K562 (cell line): Measurements from ENCODE around the gene HSPB7. TPM values are rescaled to one million over a fixed set of nuclear protein-coding genes. Genes with fewer than 3 reads are reported as not detected.
"Not testable (repeated sequence)": the region's sequence is repeated elsewhere in the genome, so short reads cannot be mapped to it uniquely, and the experiment has no call there.

Source experiments
- ATAC-seq: fragments of 200-7000 bp; cut with Tn5 transposase; 3 replicates; pipeline ENCODE4 v1.9.1; 2020; ENCODE audit warnings: moderate library complexity
- BruUV-seq: library from RNA; stranded (reverse); fragments of 400-500 nt; replicated peaks from 2 replicates; lab custom pipeline; 2021; lab: Mats Ljungman, UMichigan
- CTCF ChIA-PET: fragments of 300-600 bp; formaldehyde crosslinking; extraction: SDS; loops from one replicate; lab custom pipeline; 2021; ENCODE audit warnings: low intra/inter-chr PET ratio; lab: Yijun Ruan, JAX
- POLR2A ChIA-PET: fragments of 300-600, 350-650 bp; sonication (Branson Sonifier 250); formaldehyde crosslinking; extraction: SDS; loops from one replicate; lab custom pipeline; 2021; ENCODE audit warnings: antibody characterized with exemption, inconsistent platforms; lab: Yijun Ruan, JAX
- DNase-seq, 4 experiments: peaks; one replicate each; pipeline versions ENCODE4 v3.0.0 to v3.0.0-alpha.2; 2011 to 2018; ENCODE audit warnings: low spot score in 3 of 4, mixed read lengths in 3 of 4; ENCODE audit errors: extremely low read depth in 1 of 4
- FAIRE-seq: peaks from 2 replicates; lab custom pipeline; 2011; peaks lifted over from hg19 to GRCh38; lab: Jason Lieb, UNC
- H2AFZ ChIP-seq: 2 replicates; pipeline ENCODE4 v1.6.0; 2011; ENCODE audit warnings: low read depth, low read length, control low read depth, inconsistent platforms
- H3K27ac ChIP-seq: fragments of 200-600 bp; 3 replicates; pipeline ENCODE4 v1.8.0; 2011; ENCODE audit warnings: low read depth, mild to moderate bottlenecking, control low read depth, inconsistent platforms, low read length, moderate library complexity, mixed read lengths; ENCODE audit errors: extremely low read depth
- H3K27me3 ChIP-seq, 2 experiments: fragments of 300-600 bp in 1 of 2; 2 replicates in 1 of 2; 3 replicates in 1 of 2; pipeline versions ENCODE4 v1.6.0 to v1.8.0; 2011; ENCODE audit warnings: inconsistent platforms in 2 of 2, low read length in 2 of 2, mild to moderate bottlenecking in 1 of 2, mixed read lengths in 1 of 2, moderate library complexity in 1 of 2; ENCODE audit not compliant: control insufficient read depth in 2 of 2, insufficient read depth in 2 of 2
- H3K36me3 ChIP-seq: fragments of 300-600 bp; 3 replicates; pipeline ENCODE4 v1.8.0; 2011; ENCODE audit warnings: mild to moderate bottlenecking, low read length, inconsistent platforms; ENCODE audit not compliant: control insufficient read depth, insufficient read depth
- H3K4me1 ChIP-seq, 2 experiments: fragments of 200-600 bp in 1 of 2; replicated peaks in 1 of 2; 2 replicates in 1 of 2; 3 replicates in 1 of 2; pipeline versions ENCODE4 v1.5.1 to v1.8.0; 2011; ENCODE audit warnings: inconsistent platforms in 2 of 2, low read length in 2 of 2, mild to moderate bottlenecking in 1 of 2, mixed read lengths in 1 of 2, moderate library complexity in 1 of 2; ENCODE audit not compliant: control insufficient read depth in 2 of 2, insufficient read depth in 2 of 2
- H3K4me2 ChIP-seq: 2 replicates; pipeline ENCODE4 v1.6.1; 2011; ENCODE audit warnings: low read length, control low read depth, inconsistent platforms, mixed read lengths; ENCODE audit not compliant: insufficient read depth
- H3K4me3 ChIP-seq: fragments of 200-600 bp; sonication (generic), shearing (Covaris generic); 2 replicates; pipeline ENCODE4 v1.5.1; 2016; ENCODE audit warnings: control low read depth, inconsistent platforms
- H3K79me2 ChIP-seq: fragments of 200-600 bp; 3 replicates; pipeline ENCODE4 v1.8.0; 2011; ENCODE audit warnings: low read length, inconsistent platforms; ENCODE audit not compliant: control insufficient read depth, insufficient read depth
- H3K9ac ChIP-seq, 2 experiments: 2 replicates each; pipeline versions ENCODE4 v1.6.0 to v1.6.1; 2011; ENCODE audit warnings: low read depth in 2 of 2, low read length in 2 of 2, control low read depth in 1 of 2, inconsistent platforms in 1 of 2, mild to moderate bottlenecking in 1 of 2, mixed read lengths in 1 of 2; ENCODE audit not compliant: insufficient read depth in 1 of 2
- H3K9me1 ChIP-seq: one replicate; pipeline ENCODE4 v1.6.0; 2011; ENCODE audit warnings: inconsistent platforms, mild to moderate bottlenecking, low read length, moderate library complexity; ENCODE audit not compliant: control insufficient read depth, insufficient read depth
- H3K9me3 ChIP-seq: replicated peaks from 2 replicates; pipeline ENCODE4 v1.5.1; 2011; ENCODE audit warnings: low read depth, low read length, inconsistent platforms; ENCODE audit not compliant: control insufficient read depth, insufficient read depth
- H4K20me1 ChIP-seq: replicated peaks from 2 replicates; pipeline ENCODE4 v1.6.1; 2011; ENCODE audit warnings: low read length, inconsistent platforms, mixed read lengths; ENCODE audit not compliant: control insufficient read depth, insufficient read depth
- CBX5 ChIP-seq: IDR thresholded peaks from 2 replicates; pipeline ENCODE4 v1.6.1; 2014; ENCODE audit warnings: low read depth, borderline replicate concordance
- CHD1 ChIP-seq: fragments of 200-600 bp; sonication (generic); IDR thresholded peaks from one replicate; pipeline ENCODE4 v1.6.1; 2012; ENCODE audit warnings: mild to moderate bottlenecking, moderate library complexity, low read length, inconsistent platforms
- HMG20B ChIP-seq: fragments of 250-450 bp; sonication (Bioruptor Pico); IDR thresholded peaks from 2 replicates; pipeline ENCODE4 v1.5.0; 2021; ENCODE audit warnings: mild to moderate bottlenecking
- NFIX ChIP-seq: fragments of 250-450 bp; sonication (Bioruptor Pico); IDR thresholded peaks from 2 replicates; pipeline ENCODE4 v1.4.0; 2020; ENCODE audit warnings: low read depth, mild to moderate bottlenecking, moderate library complexity
- POLR2AphosphoS5 ChIP-seq: IDR thresholded peaks from 2 replicates; pipeline ENCODE4 v1.6.1; 2011; ENCODE audit warnings: mild to moderate bottlenecking, low read depth, low read length, moderate library complexity; ENCODE audit not compliant: control insufficient read depth, insufficient read depth
- STAT5A ChIP-seq: IDR thresholded peaks from 2 replicates; pipeline ENCODE4 v1.6.1; 2012; ENCODE audit warnings: low read length, inconsistent platforms, borderline replicate concordance
- ZNF3 ChIP-seq: fragments of 250-450 bp; sonication (Bioruptor Pico); IDR thresholded peaks from 2 replicates; pipeline ENCODE4 v1.5.0; 2021; ENCODE audit warnings: mild to moderate bottlenecking, moderate library complexity
- ZNF589 ChIP-seq: fragments of 200-800 bp; sonication (Bioruptor generic); IDR thresholded peaks from 2 replicates; pipeline ENCODE4 v1.6.1; 2016; ENCODE audit warnings: low read depth, missing genetic modification characterization, missing compliant biosample characterization
- WGBS: fragments of 100-300 bp; shearing (Covaris generic); methylation state at CpG from one replicate; pipeline ENCODE4 v1.1.6; 2016; ENCODE audit warnings: low coverage, mixed read lengths; ENCODE audit not compliant: insufficient coverage; ENCODE audit errors: missing lambda C conversion rate; 5-methylcytosine and 5-hydroxymethylcytosine counted together
- in situ Hi-C: fragments of 300-500 bp; cut with MboI; formaldehyde crosslinking; loops from 4 replicates; pipeline ENCODE4 v1.15.0; 2018; ENCODE audit warnings: inconsistent platforms, mixed read lengths
- intact Hi-C: fragments of 100-400 bp; cut with micrococcal nuclease; formaldehyde crosslinking; loops from 2 replicates; pipeline ENCODE4 v1.14.2; 2022
- polyA plus RNA-seq, 8 experiments: library from polyadenylated mRNA; depleted of rRNA in 4 of 8; stranded (reverse) in 5 of 8; unstranded in 3 of 8; fragments of >200 nt; fragmentation: Nextera tagmentation in 2 of 8; fragmentation: Illumina TruSeq in 1 of 8; extraction: Ambion mirVana in 2 of 8; extraction: Trizol in 1 of 8; gene quantifications; 2 replicates each; pipeline versions ENCODE4 v1.2.1 to v1.2.3, GENCODE V29; 2011 to 2014; ENCODE audit warnings: inconsistent platforms in 1 of 8, missing spikeins in 1 of 8
- total RNA-seq, 7 experiments: library from RNA; depleted of rRNA in 6 of 7; stranded (reverse); fragments of >200 nt in 6 of 7; fragmentation: Illumina TruSeq in 2 of 7; extraction: Trizol in 2 of 7; gene quantifications; 2 replicates each; pipeline versions ENCODE4 v1.2.1 to v1.2.3, GENCODE V29; 2011 to 2021; ENCODE audit warnings: low replicate concordance in 1 of 7

HSPB7 gene
- total and polyA plus RNA-seq, 9 of the 15 experiments (the other 6 are each of a cell fraction or from before 2014, with no cell fraction given): 0.05 to 0.19 (median 0.07) TPM; not detected in 6

DNA sequence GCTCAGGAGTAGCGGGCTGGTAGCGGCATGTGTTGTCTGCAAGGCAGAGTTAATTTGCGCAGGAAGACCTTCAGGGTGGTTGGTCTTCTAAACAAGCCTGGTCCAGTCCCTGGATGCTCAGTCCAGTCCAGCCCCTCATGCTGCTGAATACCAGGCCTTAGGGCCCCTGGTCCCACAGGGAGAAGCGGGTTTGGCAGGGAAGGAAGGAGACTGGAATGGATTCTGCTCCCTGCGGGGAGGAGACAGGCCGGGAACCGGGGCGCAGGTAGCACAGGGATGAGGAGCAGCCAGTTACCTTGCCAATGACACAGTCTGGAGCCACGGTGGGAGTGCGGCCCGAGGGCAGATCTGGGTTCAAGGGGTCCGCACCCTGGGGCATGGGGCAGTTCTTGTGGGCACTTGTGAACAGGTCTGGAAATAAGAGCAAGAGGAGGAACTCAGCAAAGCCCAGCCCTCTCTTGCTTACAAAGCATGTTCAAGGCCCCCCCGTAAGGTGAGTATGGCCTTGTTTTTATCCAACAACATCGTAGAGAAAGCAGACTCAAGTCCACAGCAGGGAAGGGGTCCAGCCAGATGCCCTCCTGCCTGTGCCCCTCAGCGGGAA, 45.5 kb upstream of the HSPB7 start:
- no TSS peak for BruUV-seq

GRCh38 chr1:16062687-16063075, 44.8 kb upstream of the HSPB7 start:
- POLR2A ChIA-PET, H3K9me1 ChIP-seq, H3K27ac ChIP-seq, intact Hi-C loops, H4K20me1 ChIP-seq, H2AFZ ChIP-seq, H3K79me2 ChIP-seq, ATAC-seq, DNase-seq, H3K36me3 ChIP-seq, H3K4me2 ChIP-seq, BruUV-seq, H3K9me3 ChIP-seq, CTCF ChIA-PET, H3K4me3 ChIP-seq: not testable (repeated sequence)
- Histone ChIP-seq H3K9ac (peak overlapping the region in 1 of 2 experiments; percentile 53; a peak in 1 of 4 replicates), H3K4me1 (peaks cover 0 to 15% of the 10 kb centered on the region in 2 experiments; a peak in 2 of 5 replicates), H3K27me3 (peaks cover 11 to 49% of the 10 kb centered on the region in 2 experiments)
- FAIRE-seq: peak; percentile 56
- in situ Hi-C loops: loop anchor here (10.0 kb wide), 1 partner anchor 48 kb away; the partner anchor contains the start of gene HSPB7
- WGBS: 36% methylated on average over 9 of the region's 9 CpGs

More for the DNA sequence above, 45.5 kb upstream of the HSPB7 start:
- Histone ChIP-seq H4K20me1 (peaks cover 10% of the 10 kb centered on the region; the same call in 1 of the 2 replicates), H3K4me3 (no peak overlapping the region), H3K36me3 (no peaks in the 10 kb centered on the region), H3K4me1 (peaks cover 0 to 19% of the 10 kb centered on the region in 2 experiments; a peak in 2 of 5 replicates), H3K79me2 (no peaks in the 10 kb centered on the region), H2AFZ (no peak overlapping the region), H3K9me3 (no peaks in the 10 kb centered on the region), H3K9me1 (no peaks in the 10 kb centered on the region), H3K9ac (0 out of 4 replicates have a peak overlapping the region, but pooled peaks of 1 of the 2 experiments have one; percentile 55), H3K27ac (no peak overlapping the region), H3K27me3 (peaks cover 11 to 56% of the 10 kb centered on the region in 2 experiments), H3K4me2 (no peak overlapping the region)
- POLR2A ChIA-PET: no interaction called here
- in situ Hi-C loops: loop anchor here (10.0 kb wide), 1 partner anchor 49 kb away; the partner anchor contains the start of gene HSPB7
- intact Hi-C loops: no loop called here
- CTCF ChIA-PET: no interaction called here
- peak; percentile 38 for TF ChIP-seq CHD1
- no peak for TF ChIP-seq NFIX (CRISPR knock-in tag)
- no peak for TF ChIP-seq POLR2AphosphoS5
- no peak for TF ChIP-seq CBX5
- TF ChIP-seq STAT5A: no peak
- TF ChIP-seq ZNF3 (CRISPR knock-in tag): no peak
- TF ChIP-seq ZNF589 (CRISPR knock-in tag): no peak
- TF ChIP-seq HMG20B (CRISPR knock-in tag): no peak
- DNase-seq: no peak
- ATAC-seq: no peak
- FAIRE-seq: no peak
- 33% methylated on average over 15 of the region's 15 CpGs for WGBS
